Measurements from ENCODE around the gene DAPL1. TPM values are rescaled to one million over a fixed set of nuclear protein-coding genes. Genes with fewer than 3 reads are reported as not detected.

DAPL1 gene
- total RNA-seq, 2 experiments from 2014 or later, result not detected

DNA sequence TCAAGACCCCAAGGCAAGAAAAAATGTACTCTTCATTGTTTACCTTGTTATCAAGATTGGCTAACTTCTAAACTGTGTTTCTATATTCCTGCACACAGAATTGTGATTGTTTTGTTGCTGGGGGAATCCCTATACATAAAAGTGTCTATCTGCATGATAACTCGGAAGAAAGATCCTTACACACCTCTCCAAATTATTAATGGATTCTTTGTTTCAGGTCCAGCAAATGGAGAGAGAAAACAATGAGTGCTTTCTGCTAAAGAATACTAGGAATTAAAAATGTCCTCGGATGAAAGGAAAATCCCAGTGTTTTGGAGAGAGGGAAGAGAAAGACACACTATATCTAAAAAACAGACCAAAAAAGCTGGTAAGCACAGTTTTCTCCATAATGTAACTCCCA, 6.2 kb upstream of the DAPL1 start:
- Mint-ChIP-seq H3K4me3 (no peak overlapping the region), H3K9me3 (no peaks in the 10 kb centered on the region), H3K36me3 (ENCODE audit: low read depth) (no peaks in the 10 kb centered on the region), H3K4me1 (ENCODE audit: low read depth) (no peaks in the 10 kb centered on the region), H3K27me3 (peaks cover 12% of the 10 kb centered on the region), H3K27ac (no peak overlapping the region)
- Histone ChIP-seq H3K9me3 (ENCODE audit: control insufficient read depth in 1 of 2, insufficient read depth in 1 of 2, low read length in 2 of 2) (no peaks in the 10 kb centered on the region), H3K27me3 (ENCODE audit: control insufficient read depth in 1 of 2, insufficient read depth in 2 of 2, low read length in 2 of 2) (peaks cover 0 to 4% of the 10 kb centered on the region in 2 experiments), H3K36me3 (ENCODE audit: insufficient read depth, low read length) (no peaks in the 10 kb centered on the region), H3K4me3 (ENCODE audit: low read length) (no peak overlapping the region), H3K4me1 (ENCODE audit: insufficient read depth, low read length) (no peaks in the 10 kb centered on the region), H3K27ac (ENCODE audit: low read depth in 1 of 2, low read length in 2 of 2) (no peak overlapping the region)
- DNase-seq, result no peak
- ChIA-PET CTCF (no interaction called here), POLR2A (no interaction called here)
- ATAC-seq (ENCODE audit: poor library complexity), result no peak
- TF ChIP-seq, protein P1, sequence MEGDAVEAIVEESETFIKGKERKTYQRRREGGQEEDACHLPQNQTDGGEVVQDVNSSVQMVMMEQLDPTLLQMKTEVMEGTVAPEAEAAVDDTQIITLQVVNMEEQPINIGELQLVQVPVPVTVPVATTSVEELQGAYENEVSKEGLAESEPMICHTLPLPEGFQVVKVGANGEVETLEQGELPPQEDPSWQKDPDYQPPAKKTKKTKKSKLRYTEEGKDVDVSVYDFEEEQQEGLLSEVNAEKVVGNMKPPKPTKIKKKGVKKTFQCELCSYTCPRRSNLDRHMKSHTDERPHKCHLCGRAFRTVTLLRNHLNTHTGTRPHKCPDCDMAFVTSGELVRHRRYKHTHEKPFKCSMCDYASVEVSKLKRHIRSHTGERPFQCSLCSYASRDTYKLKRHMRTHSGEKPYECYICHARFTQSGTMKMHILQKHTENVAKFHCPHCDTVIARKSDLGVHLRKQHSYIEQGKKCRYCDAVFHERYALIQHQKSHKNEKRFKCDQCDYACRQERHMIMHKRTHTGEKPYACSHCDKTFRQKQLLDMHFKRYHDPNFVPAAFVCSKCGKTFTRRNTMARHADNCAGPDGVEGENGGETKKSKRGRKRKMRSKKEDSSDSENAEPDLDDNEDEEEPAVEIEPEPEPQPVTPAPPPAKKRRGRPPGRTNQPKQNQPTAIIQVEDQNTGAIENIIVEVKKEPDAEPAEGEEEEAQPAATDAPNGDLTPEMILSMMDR (IDR thresholded peaks at IDR 0.05), result no peak
- intact Hi-C loops (cut with DNase I, micrococcal nuclease), result no loop called here

DNA sequence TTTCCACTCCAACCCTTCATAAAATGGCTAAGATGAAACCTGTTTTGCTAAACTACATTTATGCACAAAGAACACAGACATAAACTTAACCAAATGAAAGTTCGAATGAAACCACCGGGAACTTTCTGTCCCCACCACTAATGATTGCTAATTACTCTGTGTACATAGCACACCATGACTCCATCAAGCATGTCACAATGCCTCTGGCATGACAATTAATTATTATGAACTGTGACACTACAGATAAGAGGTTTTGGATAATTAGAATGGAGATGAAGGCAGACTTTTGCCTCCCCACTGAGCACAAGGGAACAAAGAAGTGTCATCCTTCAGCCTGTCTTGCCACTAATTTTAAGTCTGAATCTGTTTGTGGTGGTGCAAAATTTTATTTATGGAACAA, 1.5 kb downstream of the DAPL1 start:
- Mint-ChIP-seq H3K4me1 (ENCODE audit: low read depth) (no peaks in the 10 kb centered on the region), H3K27me3 (peaks cover 28% of the 10 kb centered on the region)

DNA sequence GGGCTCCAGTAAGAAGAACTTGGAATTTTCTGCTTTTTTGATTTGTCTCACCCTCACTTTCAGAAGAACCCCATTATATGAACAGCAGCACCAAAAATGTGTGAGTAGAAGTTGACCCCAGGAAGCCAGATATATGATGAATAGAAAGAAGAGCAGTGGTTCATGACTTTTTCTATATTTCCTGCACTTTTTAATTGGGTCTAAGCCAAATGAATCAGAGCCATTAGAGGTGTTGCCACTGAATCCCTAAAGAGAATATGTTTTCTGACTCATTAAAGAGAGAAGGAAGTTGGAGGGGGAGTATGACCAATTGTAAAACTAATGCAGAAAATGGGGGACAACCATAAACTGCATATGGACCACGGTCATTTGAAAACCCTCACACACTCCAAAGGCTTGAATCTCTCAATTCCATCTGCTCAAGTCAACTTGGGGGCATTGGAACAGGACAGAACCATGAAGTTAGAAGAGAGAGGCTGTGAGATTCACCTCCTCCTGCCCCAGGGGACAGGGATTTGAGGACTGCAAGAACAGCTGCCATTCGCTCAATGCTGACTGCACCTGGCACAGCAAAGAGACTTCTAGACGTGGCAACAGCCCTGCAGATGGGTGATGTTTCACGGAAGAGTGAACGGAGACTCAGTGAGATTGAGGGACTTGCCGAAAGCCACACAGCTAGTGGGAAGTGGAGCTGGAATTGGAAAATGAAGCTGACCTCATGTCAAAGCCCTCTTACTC, 3.0 kb downstream of the DAPL1 start:
- H3K27ac ChIP-seq (ENCODE audit: low read depth in 1 of 2, low read length in 2 of 2), result no peak overlapping the region
- Mint-ChIP-seq H3K4me3 (no peak overlapping the region), H3K4me1 (ENCODE audit: low read depth) (no peaks in the 10 kb centered on the region), H3K27me3 (peaks cover 28% of the 10 kb centered on the region), H3K9me3 (no peaks in the 10 kb centered on the region), H3K36me3 (ENCODE audit: low read depth) (no peaks in the 10 kb centered on the region), H3K27ac (no peak overlapping the region)
- POLR2A ChIA-PET, result no interaction called here
- ATAC-seq (ENCODE audit: poor library complexity) (no peak), DNase-seq (no peak)
- CTCF ChIA-PET, result no interaction called here
- no peaks in the 10 kb centered on the region for H3K4me1 ChIP-seq (ENCODE audit: insufficient read depth, low read length)
- H3K36me3 ChIP-seq (ENCODE audit: insufficient read depth, low read length), result no peaks in the 10 kb centered on the region
- H3K27me3 ChIP-seq (ENCODE audit: control insufficient read depth in 1 of 2, insufficient read depth in 2 of 2, low read length in 2 of 2), result peaks cover 6 to 8% of the 10 kb centered on the region in 2 experiments
- intact Hi-C loops (cut with DNase I, micrococcal nuclease), result no loop called here
- H3K4me3 ChIP-seq (ENCODE audit: low read length), result no peak overlapping the region
- no peaks in the 10 kb centered on the region for H3K9me3 ChIP-seq (ENCODE audit: control insufficient read depth in 1 of 2, insufficient read depth in 1 of 2, low read length in 2 of 2)
- TF ChIP-seq, protein P1 (IDR thresholded peaks at IDR 0.05), result no peak

More for the DNA sequence above, 1.5 kb downstream of the DAPL1 start:
- peaks cover 6 to 8% of the 10 kb centered on the region in 2 experiments for H3K27me3 ChIP-seq (ENCODE audit: control insufficient read depth in 1 of 2, insufficient read depth in 2 of 2, low read length in 2 of 2)
- ChIA-PET CTCF (no interaction called here), POLR2A (no interaction called here)
- H3K27ac ChIP-seq (ENCODE audit: low read depth in 1 of 2, low read length in 2 of 2), result no peak overlapping the region
- no peaks in the 10 kb centered on the region for H3K9me3 Mint-ChIP-seq
- H3K36me3 Mint-ChIP-seq (ENCODE audit: low read depth), result no peaks in the 10 kb centered on the region
- TF ChIP-seq, protein P1 (IDR thresholded peaks at IDR 0.05), result no peak
- no peak for ATAC-seq (ENCODE audit: poor library complexity)
- H3K4me3 Mint-ChIP-seq, result no peak overlapping the region
- H3K4me1 ChIP-seq (ENCODE audit: insufficient read depth, low read length), result no peaks in the 10 kb centered on the region
- H3K36me3 ChIP-seq (ENCODE audit: insufficient read depth, low read length), result no peaks in the 10 kb centered on the region
- intact Hi-C loops (cut with DNase I, micrococcal nuclease), result no loop called here
- no peak overlapping the region for H3K27ac Mint-ChIP-seq
- no peak overlapping the region for H3K4me3 ChIP-seq (ENCODE audit: low read length)
- no peaks in the 10 kb centered on the region for H3K9me3 ChIP-seq (ENCODE audit: control insufficient read depth in 1 of 2, insufficient read depth in 1 of 2, low read length in 2 of 2)
- no peak for DNase-seq
